Cardiac muscle cell (in vitro differentiated cells and primary cell): ENCODE results near the gene OLFML2A. TPM values are rescaled to one million over a fixed set of nuclear protein-coding genes. Genes with fewer than 3 reads are reported as not detected.
A peak's percentile ranks its signal among the peaks of the same experiment; 100 is the strongest.

Experiments
- DNase-seq, 2 donors: peaks; one replicate each; pipeline versions ENCODE4 v3.0.0 to v3.0.0-alpha.2; 2010 to 2017; ENCODE audit warnings: low read depth in 1 of 2, low spot score in 1 of 2
- H3K27ac ChIP-seq: fragments of 200-600 bp; sonication (generic); 2 replicates; pipeline ENCODE4 v1.5.1; 2016
- H3K27me3 ChIP-seq: fragments of 200-600 bp; sonication (generic); 2 replicates; pipeline ENCODE4 v1.6.0; 2016; ENCODE audit warnings: control low read depth
- H3K36me3 ChIP-seq: fragments of 200-600 bp; sonication (generic); 2 replicates; pipeline ENCODE4 v1.5.1; 2016; ENCODE audit warnings: control low read depth
- H3K4me1 ChIP-seq: fragments of 200-600 bp; sonication (generic); 2 replicates; pipeline ENCODE4 v1.8.1; 2017; ENCODE audit warnings: low read depth, mild to moderate bottlenecking, mixed run types
- H3K4me3 ChIP-seq: fragments of 200-600 bp; sonication (generic); 2 replicates; pipeline ENCODE4 v1.5.1; 2016; ENCODE audit warnings: mild to moderate bottlenecking
- H3K9me3 ChIP-seq: fragments of 200-600 bp; sonication (generic); 2 replicates; pipeline ENCODE4 v1.5.1; 2017; ENCODE audit warnings: low read depth, mild to moderate bottlenecking, control low read depth
- CTCF ChIP-seq: IDR thresholded peaks from 2 replicates; pipeline ENCODE4 v1.5.1; 2012; ENCODE audit warnings: low read depth, mild to moderate bottlenecking, low read length
- polyA plus RNA-seq: library from polyadenylated mRNA; unstranded; fragments of >200 nt; fragmentation: Nextera tagmentation; extraction: Ambion mirVana; gene quantifications from 2 replicates; pipeline ENCODE4 v1.2.1, GENCODE V29; 2016
- total RNA-seq: library from RNA; depleted of rRNA; stranded (reverse); fragments of >200 nt; gene quantifications from 2 replicates; pipeline ENCODE4 v1.2.3, GENCODE V29; 2016

OLFML2A gene
- total and polyA plus RNA-seq, 2 experiments from 2014 or later: 3.4 to 10.7 TPM

DNA sequence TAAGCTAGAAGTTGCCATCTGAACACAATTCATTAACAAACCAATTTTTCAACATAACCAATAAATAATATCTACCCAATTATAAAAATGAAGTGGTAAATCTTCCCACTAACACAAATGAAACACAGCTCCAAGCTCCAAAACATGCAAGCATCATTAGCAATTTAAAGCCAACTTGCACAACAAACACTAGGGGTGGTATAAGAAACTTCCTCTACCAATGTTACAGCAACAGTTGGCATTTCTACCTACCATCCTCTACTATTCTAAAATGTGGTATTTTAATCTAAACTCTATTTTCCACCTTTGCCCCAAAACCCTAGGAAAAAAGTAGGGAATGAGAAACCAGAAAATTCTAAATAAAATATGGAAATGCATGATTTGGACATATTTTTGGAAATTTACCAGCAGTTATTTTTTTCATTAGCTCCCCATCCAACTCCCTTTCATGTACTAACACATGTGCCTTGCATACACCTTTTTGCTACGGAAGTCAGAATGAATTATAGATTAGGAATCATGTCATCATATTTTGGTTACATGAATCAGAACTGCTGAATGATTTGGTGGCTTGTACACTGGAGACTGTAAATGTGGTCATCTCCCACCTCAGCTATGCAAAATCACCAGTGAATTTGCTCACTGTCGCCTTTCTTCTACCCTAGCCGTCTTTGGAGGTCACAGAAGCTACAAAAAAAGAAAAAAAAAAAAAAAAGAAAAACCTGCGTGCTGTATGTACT, 9.9 kb upstream of the OLFML2A start:
- H3K4me1 ChIP-seq: peaks cover 47% of the 10 kb centered on the region
- no peak overlapping the region for H3K4me3 ChIP-seq

DNA sequence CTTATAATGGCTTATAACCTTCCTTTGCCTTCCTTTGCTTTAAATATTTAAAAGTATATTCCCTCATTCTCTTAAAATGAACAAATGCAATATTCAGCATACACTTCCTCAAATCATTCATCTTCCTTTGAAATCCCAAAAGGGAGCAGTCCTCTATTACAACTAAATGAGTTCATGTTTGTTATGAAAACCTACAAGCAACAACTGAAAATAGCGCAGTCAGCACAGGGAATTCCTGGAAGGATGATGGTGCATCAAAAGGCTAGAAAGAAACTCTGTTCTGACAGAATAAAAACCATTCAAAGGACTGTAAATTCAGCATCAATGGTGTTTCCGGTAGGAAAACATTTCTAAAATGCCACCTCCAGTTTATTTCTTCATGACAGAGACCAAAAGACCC, 9.1 kb upstream of the OLFML2A start:
- no peak for DNase-seq
- H3K27ac ChIP-seq: no peak overlapping the region

More for the DNA sequence above, 9.9 kb upstream of the OLFML2A start:
- Histone ChIP-seq H3K27me3 (no peaks in the 10 kb centered on the region), H3K9me3 (no peaks in the 10 kb centered on the region), H3K36me3 (no peaks in the 10 kb centered on the region), H3K27ac (no peak overlapping the region)
- no peak for DNase-seq
- TF ChIP-seq CTCF: peak; percentile 23

GRCh38 chr9:124768334-124768733, 8.6 kb upstream of the OLFML2A start:
- Histone ChIP-seq H3K4me3 (peak overlapping the region; percentile 90), H3K4me1 (peaks cover 43% of the 10 kb centered on the region), H3K27ac (no peak overlapping the region), H3K27me3 (no peaks in the 10 kb centered on the region), H3K36me3 (no peaks in the 10 kb centered on the region), H3K9me3 (no peaks in the 10 kb centered on the region)
- DNase-seq: no peak
- TF ChIP-seq CTCF: no peak

More for the DNA sequence above, 9.1 kb upstream of the OLFML2A start:
- Histone ChIP-seq H3K4me3 (no peak overlapping the region), H3K4me1 (peaks cover 46% of the 10 kb centered on the region), H3K27me3 (no peaks in the 10 kb centered on the region), H3K9me3 (no peaks in the 10 kb centered on the region), H3K36me3 (no peaks in the 10 kb centered on the region)
- TF ChIP-seq CTCF: no peak

GRCh38 chr9:124768750-124769548, 8.0 kb upstream of the OLFML2A start:
- H3K36me3 ChIP-seq: no peaks in the 10 kb centered on the region
- peak overlapping the region; percentile 90 for H3K4me3 ChIP-seq
- H3K27ac ChIP-seq: peak overlapping the region; percentile 96
- TF ChIP-seq CTCF: no peak
- no peaks in the 10 kb centered on the region for H3K9me3 ChIP-seq
- no peaks in the 10 kb centered on the region for H3K27me3 ChIP-seq
- H3K4me1 ChIP-seq: peaks cover 43% of the 10 kb centered on the region
- DNase-seq: no peak

DNA sequence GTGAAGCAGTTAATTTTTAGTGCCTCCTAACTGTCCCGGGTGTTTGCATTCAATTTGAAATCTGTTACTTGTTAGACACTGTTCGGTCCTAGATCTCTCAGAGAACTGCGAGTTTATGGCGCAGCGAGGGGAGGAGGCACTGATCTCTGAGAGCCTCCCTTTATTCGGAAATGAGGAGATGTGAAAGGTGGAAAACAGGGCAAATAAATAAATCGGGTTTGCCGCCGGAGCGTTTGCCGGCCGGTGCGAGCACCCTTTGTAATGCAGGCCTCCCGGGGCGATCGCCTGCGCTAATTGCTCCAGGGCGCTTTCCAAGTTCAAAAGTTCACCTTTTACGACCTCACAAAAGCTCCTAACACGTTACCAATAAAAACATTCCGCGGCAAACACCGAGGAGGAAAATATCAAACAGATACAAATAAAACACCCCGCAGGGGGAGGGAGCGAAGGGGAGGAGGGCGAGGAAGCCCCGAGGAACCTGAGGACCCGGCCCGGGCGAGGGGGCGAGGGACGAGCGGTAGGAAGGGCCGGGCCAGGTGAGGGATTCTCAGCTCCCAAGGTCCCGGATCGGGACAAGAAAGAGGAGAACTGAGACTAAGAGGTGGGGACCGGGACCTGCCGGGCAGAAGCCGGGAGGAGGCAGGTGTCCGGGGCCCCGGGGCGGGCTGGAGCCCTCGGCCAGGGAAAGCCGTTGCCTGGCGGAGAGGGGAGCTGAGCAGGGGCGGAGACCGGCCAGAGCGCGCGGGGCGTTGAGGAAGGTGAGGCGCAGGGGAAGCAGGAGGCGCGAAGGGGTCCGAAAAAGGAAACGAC, 7.2 kb upstream of the OLFML2A start:
- peak overlapping the region; percentile 96 for H3K27ac ChIP-seq
- H3K4me3 ChIP-seq: peak overlapping the region; percentile 90
- H3K27me3 ChIP-seq: no peaks in the 10 kb centered on the region
- no peaks in the 10 kb centered on the region for H3K9me3 ChIP-seq
- TF ChIP-seq CTCF: no peak
- peak in 1 of 2 donors; percentile 67 for DNase-seq
- H3K36me3 ChIP-seq: no peaks in the 10 kb centered on the region
- H3K4me1 ChIP-seq: peaks cover 39% of the 10 kb centered on the region
